Neural progenitor cell (in vitro differentiated cells): ENCODE results near the gene CRMP1. TPM values are rescaled to one million over a fixed set of nuclear protein-coding genes. Genes with fewer than 3 reads are reported as not detected.

Source experiments
- DNase-seq: peaks from one replicate; pipeline ENCODE4 v3.0.0-alpha.2; 2016; ENCODE audit warnings: low spot score
- H2AFZ ChIP-seq: fragments of 200-600 bp; sonication (generic); replicated peaks from 2 replicates; pipeline ENCODE4 v1.6.1; 2016; ENCODE audit warnings: antibody characterized with exemption
- H3F3A ChIP-seq: fragments of 200-600 bp; sonication (generic); 2 replicates; pipeline ENCODE4 v1.6.1; 2016; ENCODE audit warnings: antibody characterized with exemption, low read depth
- H3K27ac ChIP-seq: fragments of 200-600 bp; sonication (generic); 2 replicates; pipeline ENCODE4 v1.5.1; 2016; ENCODE audit warnings: mild to moderate bottlenecking
- H3K27me3 ChIP-seq: fragments of 200-600 bp; sonication (generic); 2 replicates; pipeline ENCODE4 v1.6.1; 2016; ENCODE audit warnings: mild to moderate bottlenecking, moderate library complexity
- H3K36me3 ChIP-seq: fragments of 200-600 bp; sonication (generic); 2 replicates; pipeline ENCODE4 v1.5.1; 2016
- H3K4me1 ChIP-seq: fragments of 200-600 bp; sonication (generic); 2 replicates; pipeline ENCODE4 v1.6.1; 2016; ENCODE audit warnings: mixed run types
- H3K4me2 ChIP-seq: fragments of 200-600 bp; sonication (generic); 2 replicates; pipeline ENCODE4 v1.6.1; 2016
- H3K4me3 ChIP-seq: fragments of 200-600 bp; sonication (generic); 2 replicates; pipeline ENCODE4 v1.5.1; 2016
- H3K79me2 ChIP-seq: fragments of 200-600 bp; sonication (generic); 2 replicates; pipeline ENCODE4 v1.6.1; 2016; ENCODE audit warnings: low read depth
- H3K9ac ChIP-seq: fragments of 200-600 bp; sonication (generic); 2 replicates; pipeline ENCODE4 v1.6.1; 2016
- H3K9me3 ChIP-seq: fragments of 200-600 bp; sonication (generic); 2 replicates; pipeline ENCODE4 v1.5.1; 2016; ENCODE audit warnings: low read depth
- H4K20me1 ChIP-seq: fragments of 200-600 bp; sonication (generic); 2 replicates; pipeline ENCODE4 v1.6.1; 2016; ENCODE audit warnings: low read depth
- H3K27ac Mint-ChIP-seq: 3 replicates; pipeline ENCODE4 v1.8.0; 2021; ENCODE audit warnings: mixed read lengths
- H3K27me3 Mint-ChIP-seq: 2 replicates; pipeline ENCODE4 v1.8.0; 2022; ENCODE audit warnings: low read depth, mild to moderate bottlenecking, inconsistent platforms, moderate library complexity, mixed read lengths; ENCODE audit not compliant: insufficient read depth
- H3K36me3 Mint-ChIP-seq: 3 replicates; pipeline ENCODE4 v1.8.0; 2021; ENCODE audit warnings: mixed read lengths
- H3K4me1 Mint-ChIP-seq: 3 replicates; pipeline ENCODE4 v1.8.0; 2021; ENCODE audit warnings: mixed read lengths
- H3K4me3 Mint-ChIP-seq: 3 replicates; pipeline ENCODE4 v1.8.0; 2021; ENCODE audit warnings: mild to moderate bottlenecking, moderate library complexity, mixed read lengths
- H3K9me3 Mint-ChIP-seq: 3 replicates; pipeline ENCODE4 v1.8.0; 2020; ENCODE audit warnings: mixed read lengths
- EZH2 ChIP-seq: fragments of 200-600 bp; sonication (generic); IDR thresholded peaks from 2 replicates; pipeline ENCODE4 v1.6.1; 2017; ENCODE audit warnings: antibody characterized with exemption, mild to moderate bottlenecking, moderate library complexity
- EZH2phosphoT487 ChIP-seq: fragments of 200-600 bp; sonication (generic); IDR thresholded peaks from 2 replicates; pipeline ENCODE4 v1.6.1; 2017; ENCODE audit warnings: antibody characterized with exemption
- total RNA-seq: library from RNA; depleted of rRNA; stranded (reverse); fragments of >200 nt; gene quantifications from 2 replicates; pipeline ENCODE4 v1.2.3, GENCODE V29; 2015; ENCODE audit warnings: low replicate concordance
- TF ChIP-seq, protein P1 (sequence below): fragments of 200-600 bp; sonication (generic); IDR thresholded peaks from 2 replicates; pipeline ENCODE4 v1.5.1; 2017; ENCODE audit warnings: antibody characterized with exemption, mild to moderate bottlenecking

CRMP1 gene
- total RNA-seq = 91.4 and 140 TPM in 2 replicates

DNA sequence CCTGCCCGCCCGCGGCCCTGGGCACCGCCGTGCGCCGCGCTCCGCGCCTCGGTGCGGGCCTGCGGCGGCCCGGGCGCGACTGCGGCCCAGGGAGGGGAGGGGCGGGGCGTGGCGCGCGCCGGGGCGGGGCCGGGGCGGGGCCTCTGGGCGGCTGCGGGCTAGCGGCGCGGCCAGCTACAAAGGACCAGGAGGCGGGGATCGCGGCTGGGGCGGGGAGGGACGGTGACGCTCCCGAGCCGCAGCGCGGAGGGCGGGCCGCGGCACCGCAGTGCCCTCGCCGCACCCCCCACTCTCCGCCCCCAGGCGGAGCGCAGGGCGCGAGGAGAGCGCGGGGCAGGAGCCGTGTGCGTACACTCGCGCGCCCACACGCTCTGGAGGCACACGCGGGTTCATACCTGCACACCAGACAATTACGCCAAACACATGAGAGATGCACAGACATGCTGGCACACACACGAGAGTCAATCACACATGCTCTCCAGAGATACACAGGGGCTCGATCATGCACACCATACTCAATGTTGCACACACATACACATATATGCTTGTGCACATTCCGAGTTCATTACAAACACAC, at the start of gene CRMP1:
Gene CRMP1, minus strand, starts transcription at position 83 of the 577 bp plus-strand sequence. CDS start 117 bp downstream, outside the sequence.
- Mint-ChIP-seq H3K4me1 (peaks cover 20% of the 10 kb centered on the region), H3K36me3 (no peaks in the 10 kb centered on the region), H3K9me3 (peaks cover 6% of the 10 kb centered on the region), H3K27ac (no peak within 1 kb of the TSS), H3K27me3 (peaks cover 42% of the 10 kb centered on the region), H3K4me3 (peak within 1 kb of the TSS; percentile 81)
- H3K4me2 ChIP-seq = peak within 1 kb of the TSS; percentile 78
- peaks cover 26% of the 10 kb centered on the region for H3F3A ChIP-seq
- peaks cover 1% of the 10 kb centered on the region for H3K79me2 ChIP-seq
- TF ChIP-seq EZH2 (no peak), EZH2phosphoT487 (no peak)
- TF ChIP-seq, protein P1, sequence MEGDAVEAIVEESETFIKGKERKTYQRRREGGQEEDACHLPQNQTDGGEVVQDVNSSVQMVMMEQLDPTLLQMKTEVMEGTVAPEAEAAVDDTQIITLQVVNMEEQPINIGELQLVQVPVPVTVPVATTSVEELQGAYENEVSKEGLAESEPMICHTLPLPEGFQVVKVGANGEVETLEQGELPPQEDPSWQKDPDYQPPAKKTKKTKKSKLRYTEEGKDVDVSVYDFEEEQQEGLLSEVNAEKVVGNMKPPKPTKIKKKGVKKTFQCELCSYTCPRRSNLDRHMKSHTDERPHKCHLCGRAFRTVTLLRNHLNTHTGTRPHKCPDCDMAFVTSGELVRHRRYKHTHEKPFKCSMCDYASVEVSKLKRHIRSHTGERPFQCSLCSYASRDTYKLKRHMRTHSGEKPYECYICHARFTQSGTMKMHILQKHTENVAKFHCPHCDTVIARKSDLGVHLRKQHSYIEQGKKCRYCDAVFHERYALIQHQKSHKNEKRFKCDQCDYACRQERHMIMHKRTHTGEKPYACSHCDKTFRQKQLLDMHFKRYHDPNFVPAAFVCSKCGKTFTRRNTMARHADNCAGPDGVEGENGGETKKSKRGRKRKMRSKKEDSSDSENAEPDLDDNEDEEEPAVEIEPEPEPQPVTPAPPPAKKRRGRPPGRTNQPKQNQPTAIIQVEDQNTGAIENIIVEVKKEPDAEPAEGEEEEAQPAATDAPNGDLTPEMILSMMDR = no peak
- peak within 1 kb of the TSS; percentile 38 for H2AFZ ChIP-seq
- H3K27me3 ChIP-seq = peaks cover 95% of the 10 kb centered on the region
- peaks cover 25% of the 10 kb centered on the region for H4K20me1 ChIP-seq
- H3K4me3 ChIP-seq = peak within 1 kb of the TSS; percentile 42
- H3K4me1 ChIP-seq = peaks cover 20% of the 10 kb centered on the region
- no peak within 1 kb of the TSS for H3K9ac ChIP-seq
- peak; percentile 94 for DNase-seq
- H3K9me3 ChIP-seq = no peaks in the 10 kb centered on the region
- H3K27ac ChIP-seq = no peak within 1 kb of the TSS
- no peaks in the 10 kb centered on the region for H3K36me3 ChIP-seq

DNA sequence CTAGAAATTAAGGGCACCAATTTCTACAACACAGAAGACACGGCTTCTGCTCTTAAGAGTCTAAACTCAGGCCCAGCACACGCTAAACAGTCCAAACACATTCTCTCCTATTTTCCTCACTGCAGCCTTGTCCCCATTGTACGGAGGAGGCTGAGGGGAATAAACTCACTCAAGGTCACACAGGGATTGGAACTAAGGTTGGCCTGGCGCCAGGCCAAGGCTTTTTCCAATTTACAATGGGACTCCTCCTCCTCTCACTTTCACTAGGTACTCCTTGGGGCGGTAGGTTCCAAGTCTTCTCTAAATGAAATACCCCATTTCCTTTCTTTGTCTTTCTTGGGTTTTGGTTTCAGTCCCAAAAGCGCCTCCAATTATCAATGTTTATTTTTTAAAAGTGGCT, 48.7 kb upstream of the CRMP1 start:
- Histone ChIP-seq H3K27me3 (peaks cover 14% of the 10 kb centered on the region), H3K27ac (no peak overlapping the region), H3K4me3 (no peak overlapping the region), H3K36me3 (no peaks in the 10 kb centered on the region), H4K20me1 (peaks cover 4% of the 10 kb centered on the region), H3K9me3 (no peaks in the 10 kb centered on the region), H3K79me2 (no peaks in the 10 kb centered on the region), H3F3A (peaks cover 4% of the 10 kb centered on the region), H3K4me2 (no peak overlapping the region), H2AFZ (no peak overlapping the region), H3K9ac (no peak overlapping the region), H3K4me1 (peaks cover 18% of the 10 kb centered on the region)
- peaks cover 18% of the 10 kb centered on the region for H3K27me3 Mint-ChIP-seq
- no peak overlapping the region for H3K27ac Mint-ChIP-seq
- H3K4me1 Mint-ChIP-seq = peaks cover 32% of the 10 kb centered on the region
- H3K36me3 Mint-ChIP-seq = no peaks in the 10 kb centered on the region
- peaks cover 7% of the 10 kb centered on the region for H3K9me3 Mint-ChIP-seq
- TF ChIP-seq, protein P1 = no peak
- TF ChIP-seq EZH2phosphoT487 (no peak), EZH2 (no peak)
- no peak for DNase-seq
- no peak overlapping the region for H3K4me3 Mint-ChIP-seq

DNA sequence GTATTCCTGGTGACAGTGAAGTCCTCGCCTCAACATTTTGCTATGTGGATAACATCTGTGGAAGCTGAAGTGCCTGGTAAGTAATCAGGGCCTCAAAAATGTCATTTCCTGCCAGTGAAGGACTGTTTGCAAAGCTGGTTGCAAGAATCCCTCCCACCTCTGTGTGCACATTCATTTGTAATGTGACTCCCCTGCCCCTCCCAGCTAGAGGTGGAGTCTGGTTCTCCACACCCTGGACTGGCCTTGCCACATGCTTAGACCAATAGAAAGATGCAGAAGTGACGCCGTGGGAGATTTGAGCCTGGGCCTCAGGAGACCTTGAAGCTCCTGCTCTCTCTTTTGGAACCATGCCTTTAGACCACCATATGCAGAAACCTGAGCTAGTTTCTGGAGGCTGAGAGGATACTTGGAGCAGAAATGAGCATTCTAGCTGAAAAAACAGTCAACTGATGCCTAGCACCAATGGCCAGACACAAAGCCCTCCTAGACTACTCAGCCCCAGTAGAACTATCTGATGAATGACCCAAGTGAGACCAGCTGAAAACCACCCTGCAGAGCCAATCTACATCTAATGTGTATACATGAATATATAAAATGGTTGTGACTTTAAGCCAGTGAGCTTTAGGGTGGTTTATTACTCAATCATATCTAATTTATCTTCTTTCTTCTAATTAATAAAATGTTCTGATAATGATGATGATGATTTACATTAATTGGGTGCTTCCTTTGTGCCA, 47.8 kb upstream of the CRMP1 start:
- Histone ChIP-seq H3K27ac (no peak overlapping the region), H3K36me3 (no peaks in the 10 kb centered on the region), H4K20me1 (peaks cover 4% of the 10 kb centered on the region), H3K27me3 (peaks cover 18% of the 10 kb centered on the region), H3K4me1 (peaks cover 18% of the 10 kb centered on the region), H3F3A (peaks cover 4% of the 10 kb centered on the region), H3K4me2 (no peak overlapping the region), H2AFZ (no peak overlapping the region), H3K79me2 (no peaks in the 10 kb centered on the region), H3K9me3 (no peaks in the 10 kb centered on the region), H3K4me3 (no peak overlapping the region), H3K9ac (no peak overlapping the region)
- no peak overlapping the region for H3K4me3 Mint-ChIP-seq
- H3K36me3 Mint-ChIP-seq = no peaks in the 10 kb centered on the region
- H3K9me3 Mint-ChIP-seq = peaks cover 4% of the 10 kb centered on the region
- TF ChIP-seq EZH2 (no peak), EZH2phosphoT487 (no peak)
- TF ChIP-seq, protein P1 = no peak
- peaks cover 18% of the 10 kb centered on the region for H3K27me3 Mint-ChIP-seq
- H3K27ac Mint-ChIP-seq = no peak overlapping the region
- peak; percentile 46 for DNase-seq
- peaks cover 32% of the 10 kb centered on the region for H3K4me1 Mint-ChIP-seq
